Measurements from ENCODE around the gene HES5. TPM values are rescaled to one million over a fixed set of nuclear protein-coding genes. Genes with fewer than 3 reads are reported as not detected.
A peak's percentile ranks its signal among the peaks of the same experiment; 100 is the strongest.

Gene HES5
- total and polyA plus RNA-seq, 2 of the 13 experiments (the other 11 are each of a cell fraction or from before 2014, with no cell fraction given), result not detected

DNA sequence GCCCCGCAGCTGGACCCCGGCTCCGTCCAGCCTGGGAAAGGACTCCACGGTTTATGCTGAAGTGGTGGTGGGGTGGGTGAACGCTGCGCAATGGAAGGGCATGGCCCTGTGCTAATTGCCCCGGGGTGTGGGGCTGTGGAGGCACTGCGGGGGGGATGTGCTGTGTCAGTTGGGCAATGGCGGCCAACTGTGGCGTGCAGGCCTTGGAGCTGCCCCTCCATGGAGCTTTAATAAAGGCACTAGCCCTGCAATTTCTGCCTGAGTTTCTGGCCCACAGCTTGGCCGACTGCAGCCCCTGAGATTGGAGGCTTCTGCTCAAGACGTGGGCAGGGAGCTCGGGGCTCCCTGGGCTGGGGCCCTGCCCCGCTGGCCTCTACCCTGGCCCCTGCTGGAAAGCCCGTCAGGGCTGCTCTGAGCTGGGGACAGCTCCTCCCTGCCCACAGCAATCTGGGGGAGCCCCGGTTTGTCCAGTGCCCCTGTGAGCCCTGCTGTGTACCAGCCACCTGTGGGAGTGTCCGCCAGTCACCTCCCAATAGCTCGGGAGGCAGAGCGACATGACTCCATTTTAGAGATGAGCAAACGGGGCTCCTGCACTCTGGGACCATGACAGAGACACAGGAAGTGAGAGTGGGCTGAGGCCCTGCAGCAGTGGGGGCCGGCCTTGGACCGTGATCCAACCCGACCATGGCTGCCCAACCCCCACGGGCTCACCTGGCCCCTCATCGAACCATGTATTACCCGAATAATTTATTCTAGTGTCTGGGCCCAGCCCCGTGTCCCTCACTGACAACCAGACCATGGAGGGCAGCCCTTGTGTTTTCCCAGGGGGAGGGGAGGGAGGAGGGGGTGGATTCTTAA, 17.4 kb upstream of the HES5 start (continued):
- TF ChIP-seq, protein P1, sequence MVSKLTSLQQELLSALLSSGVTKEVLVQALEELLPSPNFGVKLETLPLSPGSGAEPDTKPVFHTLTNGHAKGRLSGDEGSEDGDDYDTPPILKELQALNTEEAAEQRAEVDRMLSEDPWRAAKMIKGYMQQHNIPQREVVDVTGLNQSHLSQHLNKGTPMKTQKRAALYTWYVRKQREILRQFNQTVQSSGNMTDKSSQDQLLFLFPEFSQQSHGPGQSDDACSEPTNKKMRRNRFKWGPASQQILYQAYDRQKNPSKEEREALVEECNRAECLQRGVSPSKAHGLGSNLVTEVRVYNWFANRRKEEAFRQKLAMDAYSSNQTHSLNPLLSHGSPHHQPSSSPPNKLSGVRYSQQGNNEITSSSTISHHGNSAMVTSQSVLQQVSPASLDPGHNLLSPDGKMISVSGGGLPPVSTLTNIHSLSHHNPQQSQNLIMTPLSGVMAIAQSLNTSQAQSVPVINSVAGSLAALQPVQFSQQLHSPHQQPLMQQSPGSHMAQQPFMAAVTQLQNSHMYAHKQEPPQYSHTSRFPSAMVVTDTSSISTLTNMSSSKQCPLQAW (CRISPR knock-in tag; IDR thresholded peaks at IDR 0.05), result peak; percentile 3; the same call in 1 of the 2 replicates
- TF ChIP-seq, protein P2, sequence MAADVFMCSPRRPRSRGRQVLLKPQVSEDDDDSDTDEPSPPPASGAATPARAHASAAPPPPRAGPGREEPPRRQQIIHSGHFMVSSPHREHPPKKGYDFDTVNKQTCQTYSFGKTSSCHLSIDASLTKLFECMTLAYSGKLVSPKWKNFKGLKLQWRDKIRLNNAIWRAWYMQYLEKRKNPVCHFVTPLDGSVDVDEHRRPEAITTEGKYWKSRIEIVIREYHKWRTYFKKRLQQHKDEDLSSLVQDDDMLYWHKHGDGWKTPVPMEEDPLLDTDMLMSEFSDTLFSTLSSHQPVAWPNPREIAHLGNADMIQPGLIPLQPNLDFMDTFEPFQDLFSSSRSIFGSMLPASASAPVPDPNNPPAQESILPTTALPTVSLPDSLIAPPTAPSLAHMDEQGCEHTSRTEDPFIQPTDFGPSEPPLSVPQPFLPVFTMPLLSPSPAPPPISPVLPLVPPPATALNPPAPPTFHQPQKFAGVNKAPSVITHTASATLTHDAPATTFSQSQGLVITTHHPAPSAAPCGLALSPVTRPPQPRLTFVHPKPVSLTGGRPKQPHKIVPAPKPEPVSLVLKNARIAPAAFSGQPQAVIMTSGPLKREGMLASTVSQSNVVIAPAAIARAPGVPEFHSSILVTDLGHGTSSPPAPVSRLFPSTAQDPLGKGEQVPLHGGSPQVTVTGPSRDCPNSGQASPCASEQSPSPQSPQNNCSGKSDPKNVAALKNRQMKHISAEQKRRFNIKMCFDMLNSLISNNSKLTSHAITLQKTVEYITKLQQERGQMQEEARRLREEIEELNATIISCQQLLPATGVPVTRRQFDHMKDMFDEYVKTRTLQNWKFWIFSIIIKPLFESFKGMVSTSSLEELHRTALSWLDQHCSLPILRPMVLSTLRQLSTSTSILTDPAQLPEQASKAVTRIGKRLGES (CRISPR knock-in tag; IDR thresholded peaks at IDR 0.05; ENCODE audit: borderline replicate concordance), result no peak
- TF ChIP-seq RELA (CRISPR knock-in tag; IDR thresholded peaks at IDR 0.05), result no peak
- no peak for TF ChIP-seq KDM3A (CRISPR knock-in tag; IDR thresholded peaks at IDR 0.05; ENCODE audit: low read depth)
- TF ChIP-seq TBX3 (IDR thresholded peaks at IDR 0.05; ENCODE audit: borderline replicate concordance), result no peak
- TF ChIP-seq HOXA9 (CRISPR knock-in tag; IDR thresholded peaks at IDR 0.05; ENCODE audit: borderline replicate concordance), result no peak
- TF ChIP-seq ZFP1 (CRISPR knock-in tag; IDR thresholded peaks at IDR 0.05), result no peak
- TF ChIP-seq TEAD2 (CRISPR knock-in tag; IDR thresholded peaks at IDR 0.05), result no peak
- TF ChIP-seq, protein P3, sequence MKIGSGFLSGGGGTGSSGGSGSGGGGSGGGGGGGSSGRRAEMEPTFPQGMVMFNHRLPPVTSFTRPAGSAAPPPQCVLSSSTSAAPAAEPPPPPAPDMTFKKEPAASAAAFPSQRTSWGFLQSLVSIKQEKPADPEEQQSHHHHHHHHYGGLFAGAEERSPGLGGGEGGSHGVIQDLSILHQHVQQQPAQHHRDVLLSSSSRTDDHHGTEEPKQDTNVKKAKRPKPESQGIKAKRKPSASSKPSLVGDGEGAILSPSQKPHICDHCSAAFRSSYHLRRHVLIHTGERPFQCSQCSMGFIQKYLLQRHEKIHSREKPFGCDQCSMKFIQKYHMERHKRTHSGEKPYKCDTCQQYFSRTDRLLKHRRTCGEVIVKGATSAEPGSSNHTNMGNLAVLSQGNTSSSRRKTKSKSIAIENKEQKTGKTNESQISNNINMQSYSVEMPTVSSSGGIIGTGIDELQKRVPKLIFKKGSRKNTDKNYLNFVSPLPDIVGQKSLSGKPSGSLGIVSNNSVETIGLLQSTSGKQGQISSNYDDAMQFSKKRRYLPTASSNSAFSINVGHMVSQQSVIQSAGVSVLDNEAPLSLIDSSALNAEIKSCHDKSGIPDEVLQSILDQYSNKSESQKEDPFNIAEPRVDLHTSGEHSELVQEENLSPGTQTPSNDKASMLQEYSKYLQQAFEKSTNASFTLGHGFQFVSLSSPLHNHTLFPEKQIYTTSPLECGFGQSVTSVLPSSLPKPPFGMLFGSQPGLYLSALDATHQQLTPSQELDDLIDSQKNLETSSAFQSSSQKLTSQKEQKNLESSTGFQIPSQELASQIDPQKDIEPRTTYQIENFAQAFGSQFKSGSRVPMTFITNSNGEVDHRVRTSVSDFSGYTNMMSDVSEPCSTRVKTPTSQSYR (CRISPR knock-in tag; IDR thresholded peaks at IDR 0.05; ENCODE audit: borderline replicate concordance), result 0 out of 2 replicates have a peak, but pooled peaks have one; percentile 12
- TF ChIP-seq, protein P4, sequence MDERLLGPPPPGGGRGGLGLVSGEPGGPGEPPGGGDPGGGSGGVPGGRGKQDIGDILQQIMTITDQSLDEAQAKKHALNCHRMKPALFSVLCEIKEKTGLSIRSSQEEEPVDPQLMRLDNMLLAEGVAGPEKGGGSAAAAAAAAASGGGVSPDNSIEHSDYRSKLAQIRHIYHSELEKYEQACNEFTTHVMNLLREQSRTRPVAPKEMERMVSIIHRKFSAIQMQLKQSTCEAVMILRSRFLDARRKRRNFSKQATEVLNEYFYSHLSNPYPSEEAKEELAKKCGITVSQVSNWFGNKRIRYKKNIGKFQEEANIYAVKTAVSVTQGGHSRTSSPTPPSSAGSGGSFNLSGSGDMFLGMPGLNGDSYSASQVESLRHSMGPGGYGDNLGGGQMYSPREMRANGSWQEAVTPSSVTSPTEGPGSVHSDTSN (CRISPR knock-in tag; IDR thresholded peaks at IDR 0.05), result no peak
- 0 out of 2 replicates have a peak, but pooled peaks have one; percentile 69 for TF ChIP-seq ZNF33A (CRISPR knock-in tag; IDR thresholded peaks at IDR 0.05; ENCODE audit: borderline replicate concordance)
- TF ChIP-seq XBP1 (CRISPR knock-in tag; IDR thresholded peaks at IDR 0.05), result no peak
- no peak for TF ChIP-seq ATF7 (IDR thresholded peaks at IDR 0.05)
- TF ChIP-seq ATF7 (CRISPR knock-in tag; IDR thresholded peaks at IDR 0.05), result 0 out of 2 replicates have a peak, but pooled peaks have one; percentile 23
- TF ChIP-seq, protein P5, sequence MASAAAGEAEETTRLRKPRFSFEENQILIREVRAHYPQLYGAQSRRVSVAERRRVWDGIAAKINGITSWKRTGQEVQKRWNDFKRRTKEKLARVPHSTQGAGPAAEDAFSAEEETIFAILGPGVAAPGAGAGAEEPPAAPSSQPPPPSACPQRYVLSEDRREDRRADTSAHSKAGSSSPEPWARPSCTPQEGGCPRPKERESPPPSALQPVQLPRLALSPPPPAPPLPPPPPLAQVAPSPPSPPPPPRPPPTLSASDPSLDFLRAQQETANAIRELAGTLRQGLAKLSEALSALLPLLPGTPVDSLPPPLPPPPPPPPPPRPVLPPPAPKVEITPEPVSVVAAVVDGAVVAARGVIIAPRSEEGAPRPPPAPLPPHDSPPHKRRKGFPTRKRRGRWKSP (CRISPR knock-in tag; IDR thresholded peaks at IDR 0.05), result 0 out of 2 replicates have a peak, but pooled peaks have one; percentile 47
- TF ChIP-seq, protein P6, sequence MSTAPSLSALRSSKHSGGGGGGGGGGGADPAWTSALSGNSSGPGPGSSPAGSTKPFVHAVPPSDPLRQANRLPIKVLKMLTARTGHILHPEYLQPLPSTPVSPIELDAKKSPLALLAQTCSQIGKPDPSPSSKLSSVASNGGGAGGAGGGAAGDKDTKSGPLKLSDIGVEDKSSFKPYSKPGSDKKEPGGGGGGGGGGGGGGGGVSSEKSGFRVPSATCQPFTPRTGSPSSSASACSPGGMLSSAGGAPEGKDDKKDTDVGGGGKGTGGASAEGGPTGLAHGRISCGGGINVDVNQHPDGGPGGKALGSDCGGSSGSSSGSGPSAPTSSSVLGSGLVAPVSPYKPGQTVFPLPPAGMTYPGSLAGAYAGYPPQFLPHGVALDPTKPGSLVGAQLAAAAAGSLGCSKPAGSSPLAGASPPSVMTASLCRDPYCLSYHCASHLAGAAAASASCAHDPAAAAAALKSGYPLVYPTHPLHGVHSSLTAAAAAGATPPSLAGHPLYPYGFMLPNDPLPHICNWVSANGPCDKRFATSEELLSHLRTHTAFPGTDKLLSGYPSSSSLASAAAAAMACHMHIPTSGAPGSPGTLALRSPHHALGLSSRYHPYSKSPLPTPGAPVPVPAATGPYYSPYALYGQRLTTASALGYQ (CRISPR knock-in tag; IDR thresholded peaks at IDR 0.05), result 0 out of 2 replicates have a peak, but pooled peaks have one; percentile 5

Data from HepG2 (cell line).